ENCODE measurements around the gene INSR. TPM values are rescaled to one million over a fixed set of nuclear protein-coding genes. Genes with fewer than 3 reads are reported as not detected.

The INSR gene
- total and polyA plus RNA-seq, 2 experiments from 2014 or later = 19.2 to 52.1 TPM

GRCh38 chr19:7194566-7194965, 99.6 kb downstream of the INSR start (continued):
- TF ChIP-seq ZNF462 (CRISPR knock-in tag; IDR thresholded peaks at IDR 0.05) = no peak
- TF ChIP-seq EZH2phosphoT487 (IDR thresholded peaks at IDR 0.05; ENCODE audit: unreplicated experiment) = no peak
- no peak for TF ChIP-seq STAT1 (IDR thresholded peaks at IDR 0.05; ENCODE audit: unreplicated experiment)

GRCh38 chr19:7191946-7192691, 102.1 kb downstream of the INSR start:
- no peaks in the 10 kb centered on the region for H3F3A ChIP-seq (replicated peaks; ENCODE audit: low read depth)
- no peak overlapping the region for H2AFZ ChIP-seq
- H3K36me3 ChIP-seq (ENCODE audit: insufficient read depth) = no peaks in the 10 kb centered on the region
- H3K79me2 ChIP-seq (replicated peaks; ENCODE audit: insufficient read depth) = no peaks in the 10 kb centered on the region
- H3K27ac ChIP-seq (ENCODE audit: low read depth) = no peak overlapping the region
- ATAC-seq = no peak
- no peaks in the 10 kb centered on the region; the same call in 2 of the 3 replicates for H3K9me3 Mint-ChIP-seq
- no peak overlapping the region for H3K4me2 ChIP-seq
- H3K36me3 Mint-ChIP-seq (ENCODE audit: low read depth) = no peaks in the 10 kb centered on the region
- H3K4me1 ChIP-seq (ENCODE audit: insufficient read depth) = no peaks in the 10 kb centered on the region
- no peak for DNase-seq (ENCODE audit: low spot score)
- no peaks in the 10 kb centered on the region; the same call in 2 of the 3 replicates for H3K4me1 Mint-ChIP-seq
- no peak overlapping the region for H3K27ac Mint-ChIP-seq
- TF ChIP-seq ZNF462 (CRISPR knock-in tag; IDR thresholded peaks at IDR 0.05) = no peak
- no peak for TF ChIP-seq CTCF (conservative IDR thresholded peaks at IDR 0.05; ENCODE audit: low read depth in 2 of 2)
- no peak for TF ChIP-seq CREB1 (CRISPR knock-in tag; IDR thresholded peaks at IDR 0.05; ENCODE audit: low read depth)
- TF ChIP-seq ZNF331 (CRISPR knock-in tag; IDR thresholded peaks at IDR 0.05; ENCODE audit: low read depth) = no peak
- H3K9me2 ChIP-seq (ENCODE audit: insufficient read depth) = no peaks in the 10 kb centered on the region
- H4K20me1 ChIP-seq (replicated peaks; ENCODE audit: insufficient read depth) = no peaks in the 10 kb centered on the region
- H3K27me3 ChIP-seq (ENCODE audit: insufficient read depth) = no peaks in the 10 kb centered on the region
- H3K4me3 ChIP-seq = no peak overlapping the region
- H3K27me3 Mint-ChIP-seq (ENCODE audit: insufficient read depth, low read depth, poor library complexity) = peaks cover 11% of the 10 kb centered on the region
- H3K4me3 Mint-ChIP-seq = no peak overlapping the region
